Uterus (tissue), 2 donors: ENCODE results near the gene PTPRN2.

Source experiments
- POLR2A ChIP-seq, 2 donors: fragments of 450-650 bp; IDR thresholded peaks; one replicate each; pipeline ENCODE4 v1.6.1; 2016; ENCODE audit warnings: antibody characterized with exemption in 2 of 2, mild to moderate bottlenecking in 1 of 2, moderate library complexity in 1 of 2
- TF ChIP-seq, protein P1 (sequence below), 4 experiments: fragments of 200-600 bp in 2 of 4; fragments of 450-650 bp in 2 of 4; sonication (generic) in 2 of 4; IDR thresholded peaks; one replicate each; pipeline ENCODE4 v1.5.1; 2016 to 2019; ENCODE audit warnings: antibody characterized with exemption in 4 of 4, mild to moderate bottlenecking in 2 of 4, moderate library complexity in 1 of 4

DNA sequence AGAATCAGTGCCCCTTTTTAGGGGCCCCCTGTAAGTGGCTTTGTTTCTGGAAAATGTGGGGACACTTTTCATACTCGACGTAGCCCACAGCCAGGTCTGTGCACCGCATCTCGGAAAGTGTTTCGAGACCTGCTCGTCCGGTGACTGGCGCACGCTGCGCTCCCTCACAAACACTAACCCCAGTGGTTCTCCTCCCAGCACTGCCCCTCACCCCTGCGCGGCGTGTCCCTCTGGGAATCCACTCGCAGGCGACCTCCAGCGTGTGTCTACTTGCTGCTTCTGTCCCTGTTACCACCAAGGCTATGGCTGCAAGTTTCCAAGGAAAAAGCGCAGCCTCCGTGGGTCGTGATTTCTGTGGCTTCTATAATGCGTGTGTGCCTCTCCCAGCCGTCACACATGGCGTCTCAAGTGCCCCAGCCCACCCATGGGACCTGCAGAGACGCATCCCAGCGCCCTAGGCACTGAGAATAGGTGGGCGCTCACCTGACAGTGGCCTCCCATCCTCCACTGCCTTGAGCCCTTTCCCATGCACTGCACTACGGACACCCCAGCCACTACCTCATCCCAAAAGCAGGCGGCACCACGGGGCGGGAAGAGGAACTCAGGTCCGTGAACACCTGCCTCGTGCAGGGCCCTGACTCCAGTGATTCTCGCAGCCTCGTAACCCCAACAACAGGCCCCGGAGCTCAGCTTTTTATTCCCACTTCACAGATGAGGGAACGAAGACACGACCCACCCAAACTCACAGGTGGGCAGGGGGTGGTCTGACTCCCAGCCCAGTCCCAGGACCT, 49.3 kb downstream of the PTPRN2 start:
- no peak for TF ChIP-seq POLR2A (IDR thresholded peaks at IDR 0.05)
- TF ChIP-seq, protein P1, sequence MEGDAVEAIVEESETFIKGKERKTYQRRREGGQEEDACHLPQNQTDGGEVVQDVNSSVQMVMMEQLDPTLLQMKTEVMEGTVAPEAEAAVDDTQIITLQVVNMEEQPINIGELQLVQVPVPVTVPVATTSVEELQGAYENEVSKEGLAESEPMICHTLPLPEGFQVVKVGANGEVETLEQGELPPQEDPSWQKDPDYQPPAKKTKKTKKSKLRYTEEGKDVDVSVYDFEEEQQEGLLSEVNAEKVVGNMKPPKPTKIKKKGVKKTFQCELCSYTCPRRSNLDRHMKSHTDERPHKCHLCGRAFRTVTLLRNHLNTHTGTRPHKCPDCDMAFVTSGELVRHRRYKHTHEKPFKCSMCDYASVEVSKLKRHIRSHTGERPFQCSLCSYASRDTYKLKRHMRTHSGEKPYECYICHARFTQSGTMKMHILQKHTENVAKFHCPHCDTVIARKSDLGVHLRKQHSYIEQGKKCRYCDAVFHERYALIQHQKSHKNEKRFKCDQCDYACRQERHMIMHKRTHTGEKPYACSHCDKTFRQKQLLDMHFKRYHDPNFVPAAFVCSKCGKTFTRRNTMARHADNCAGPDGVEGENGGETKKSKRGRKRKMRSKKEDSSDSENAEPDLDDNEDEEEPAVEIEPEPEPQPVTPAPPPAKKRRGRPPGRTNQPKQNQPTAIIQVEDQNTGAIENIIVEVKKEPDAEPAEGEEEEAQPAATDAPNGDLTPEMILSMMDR (IDR thresholded peaks at IDR 0.05) = no peak
